ENCODE measurements around the gene CACNA1C. TPM values are rescaled to one million over a fixed set of nuclear protein-coding genes. Genes with fewer than 3 reads are reported as not detected.
"Not testable (repeated sequence)": the region's sequence is repeated elsewhere in the genome, so short reads cannot be mapped to it uniquely, and the experiment has no call there.

Gene CACNA1C
- total and polyA plus RNA-seq, 2 donors (not counting 1 experiment from before 2014, with no cell fraction given), result 7.6 to 11.4 TPM

DNA sequence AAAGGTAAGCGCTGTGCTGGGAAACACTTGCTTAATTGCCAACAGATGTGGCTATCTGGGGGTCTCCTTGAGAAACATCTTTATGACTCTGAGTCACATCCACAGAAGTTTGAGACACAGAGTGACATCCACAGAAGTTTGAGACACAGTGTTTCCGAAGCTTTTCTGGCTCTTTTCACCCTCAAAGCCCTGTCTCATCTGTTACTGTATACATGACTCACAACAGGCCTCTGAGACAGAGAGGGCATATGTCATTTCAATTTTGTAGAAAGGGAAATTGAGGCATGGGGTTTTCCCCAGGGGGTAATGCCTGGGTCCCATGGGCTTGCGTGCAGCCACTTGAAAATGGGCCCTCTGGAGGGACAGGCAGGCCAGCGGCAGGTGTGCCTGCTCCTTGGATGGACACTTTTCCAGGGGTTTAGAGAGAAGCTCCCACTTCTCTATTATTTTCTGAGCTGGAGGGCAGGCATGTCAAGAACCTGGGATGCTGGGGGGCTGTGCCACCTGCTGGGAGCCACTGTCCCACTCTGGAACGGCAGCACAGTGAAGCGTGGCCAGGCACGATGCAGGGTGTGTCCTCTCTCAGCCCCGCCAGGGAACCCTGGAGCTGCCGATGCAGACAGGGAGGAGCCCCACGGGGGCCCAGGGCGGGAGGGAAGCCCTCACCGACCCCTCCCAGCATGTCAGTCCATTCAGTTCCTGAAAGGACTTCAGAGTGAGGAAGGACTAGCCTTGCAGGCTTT lies 630.7 kb downstream of the CACNA1C start:
- Histone ChIP-seq H3K4me3 (replicated peaks in 1 of 4; ENCODE audit: control extremely low read depth in 1 of 4, insufficient read depth in 1 of 4, low read depth in 3 of 4, low read length in 4 of 4) (no peak overlapping the region), H3K27ac (ENCODE audit: insufficient read depth, low read length) (no peak overlapping the region), H3K4me2 (ENCODE audit: extremely low read depth, insufficient read depth, low read length) (no peak overlapping the region), H3K36me3 (ENCODE audit: control insufficient read depth, insufficient read depth, low read length) (no peaks in the 10 kb centered on the region), H4K20me1 (ENCODE audit: control insufficient read depth, extremely low read depth, insufficient read depth, low read length) (no peaks in the 10 kb centered on the region), H3K9ac (ENCODE audit: insufficient read depth, low read length) (no peak overlapping the region), H3K79me2 (ENCODE audit: control insufficient read depth, insufficient read depth, low read length) (no peaks in the 10 kb centered on the region), H2AFZ (ENCODE audit: low read length) (no peak overlapping the region), H3K9me3 (ENCODE audit: control insufficient read depth, insufficient read depth, low read depth, low read length) (no peaks in the 10 kb centered on the region), H3K4me1 (ENCODE audit: control insufficient read depth, extremely low read depth, insufficient read depth, low read length) (no peaks in the 10 kb centered on the region), H3K27me3 (ENCODE audit: control insufficient read depth, insufficient read depth, low read length) (no peaks in the 10 kb centered on the region)
- no peak for TF ChIP-seq EZH2 (IDR thresholded peaks at IDR 0.05; ENCODE audit: low read length, missing control alignments)
- TF ChIP-seq, protein P1, sequence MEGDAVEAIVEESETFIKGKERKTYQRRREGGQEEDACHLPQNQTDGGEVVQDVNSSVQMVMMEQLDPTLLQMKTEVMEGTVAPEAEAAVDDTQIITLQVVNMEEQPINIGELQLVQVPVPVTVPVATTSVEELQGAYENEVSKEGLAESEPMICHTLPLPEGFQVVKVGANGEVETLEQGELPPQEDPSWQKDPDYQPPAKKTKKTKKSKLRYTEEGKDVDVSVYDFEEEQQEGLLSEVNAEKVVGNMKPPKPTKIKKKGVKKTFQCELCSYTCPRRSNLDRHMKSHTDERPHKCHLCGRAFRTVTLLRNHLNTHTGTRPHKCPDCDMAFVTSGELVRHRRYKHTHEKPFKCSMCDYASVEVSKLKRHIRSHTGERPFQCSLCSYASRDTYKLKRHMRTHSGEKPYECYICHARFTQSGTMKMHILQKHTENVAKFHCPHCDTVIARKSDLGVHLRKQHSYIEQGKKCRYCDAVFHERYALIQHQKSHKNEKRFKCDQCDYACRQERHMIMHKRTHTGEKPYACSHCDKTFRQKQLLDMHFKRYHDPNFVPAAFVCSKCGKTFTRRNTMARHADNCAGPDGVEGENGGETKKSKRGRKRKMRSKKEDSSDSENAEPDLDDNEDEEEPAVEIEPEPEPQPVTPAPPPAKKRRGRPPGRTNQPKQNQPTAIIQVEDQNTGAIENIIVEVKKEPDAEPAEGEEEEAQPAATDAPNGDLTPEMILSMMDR (conservative IDR thresholded peaks at IDR 0.05 in 1 of 2, IDR thresholded peaks at IDR 0.05 in 1 of 2; ENCODE audit: low read depth in 1 of 2, low read length in 2 of 2), result no peak
- no peak for DNase-seq (ENCODE audit: low read depth in 2 of 2)

GRCh38 chr12:2684026-2684325 lies 631.2 kb downstream of the CACNA1C start:
- not testable (repeated sequence) for H3K4me2 ChIP-seq (ENCODE audit: extremely low read depth, insufficient read depth, low read length); H3K27me3 ChIP-seq (ENCODE audit: control insufficient read depth, insufficient read depth, low read length); H2AFZ ChIP-seq (ENCODE audit: low read length); H3K27ac ChIP-seq (ENCODE audit: insufficient read depth, low read length); H3K9me3 ChIP-seq (ENCODE audit: control insufficient read depth, insufficient read depth, low read depth, low read length); H3K36me3 ChIP-seq (ENCODE audit: control insufficient read depth, insufficient read depth, low read length); H3K79me2 ChIP-seq (ENCODE audit: control insufficient read depth, insufficient read depth, low read length); H4K20me1 ChIP-seq (ENCODE audit: control insufficient read depth, extremely low read depth, insufficient read depth, low read length); H3K4me3 ChIP-seq (replicated peaks in 1 of 4; ENCODE audit: control extremely low read depth in 1 of 4, insufficient read depth in 1 of 4, low read depth in 3 of 4, low read length in 4 of 4); H3K4me1 ChIP-seq (ENCODE audit: control insufficient read depth, extremely low read depth, insufficient read depth, low read length); DNase-seq (ENCODE audit: low read depth in 2 of 2); H3K9ac ChIP-seq (ENCODE audit: insufficient read depth, low read length)

DNA sequence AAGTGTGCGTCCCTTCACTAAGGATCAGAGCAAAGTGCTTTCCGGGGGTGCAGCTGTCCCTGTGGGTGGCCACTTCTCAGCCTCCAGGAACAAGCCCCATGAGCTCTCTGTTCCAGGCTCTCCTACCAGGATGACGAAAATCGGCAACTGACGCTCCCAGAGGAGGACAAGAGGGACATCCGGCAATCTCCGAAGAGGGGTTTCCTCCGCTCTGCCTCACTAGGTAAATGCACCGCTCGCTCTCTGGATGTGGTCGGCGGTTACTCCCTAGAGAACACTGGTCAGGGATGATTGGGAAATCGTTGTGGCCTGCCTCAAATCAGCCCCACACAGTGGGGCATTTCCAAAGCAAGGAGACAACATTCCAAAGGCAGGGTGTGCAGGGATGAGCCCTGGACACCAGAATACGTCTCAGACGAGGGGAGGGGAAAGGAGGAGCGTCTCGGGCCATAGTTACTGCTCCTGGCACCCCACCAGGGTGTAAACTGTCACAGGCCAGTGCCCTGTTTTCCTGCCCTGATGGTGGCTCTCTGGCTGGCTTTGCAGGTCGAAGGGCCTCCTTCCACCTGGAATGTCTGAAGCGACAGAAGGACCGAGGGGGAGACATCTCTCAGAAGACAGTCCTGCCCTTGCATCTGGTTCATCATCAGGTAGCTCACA lies 633.0 kb downstream of the CACNA1C start:
- not testable (repeated sequence) for H3K9me3 ChIP-seq (ENCODE audit: control insufficient read depth, insufficient read depth, low read depth, low read length); H3K4me3 ChIP-seq (replicated peaks in 1 of 4; ENCODE audit: control extremely low read depth in 1 of 4, insufficient read depth in 1 of 4, low read depth in 3 of 4, low read length in 4 of 4); H3K9ac ChIP-seq (ENCODE audit: insufficient read depth, low read length); H2AFZ ChIP-seq (ENCODE audit: low read length); DNase-seq (ENCODE audit: low read depth in 2 of 2); H3K79me2 ChIP-seq (ENCODE audit: control insufficient read depth, insufficient read depth, low read length); H3K36me3 ChIP-seq (ENCODE audit: control insufficient read depth, insufficient read depth, low read length); H4K20me1 ChIP-seq (ENCODE audit: control insufficient read depth, extremely low read depth, insufficient read depth, low read length); H3K27me3 ChIP-seq (ENCODE audit: control insufficient read depth, insufficient read depth, low read length); H3K27ac ChIP-seq (ENCODE audit: insufficient read depth, low read length); H3K4me1 ChIP-seq (ENCODE audit: control insufficient read depth, extremely low read depth, insufficient read depth, low read length); H3K4me2 ChIP-seq (ENCODE audit: extremely low read depth, insufficient read depth, low read length)

GRCh38 chr12:2686280-2686646 lies 633.5 kb downstream of the CACNA1C start:
- Histone ChIP-seq H3K79me2 (ENCODE audit: control insufficient read depth, insufficient read depth, low read length) (no peaks in the 10 kb centered on the region), H4K20me1 (ENCODE audit: control insufficient read depth, extremely low read depth, insufficient read depth, low read length) (no peaks in the 10 kb centered on the region), H3K4me2 (ENCODE audit: extremely low read depth, insufficient read depth, low read length) (no peak overlapping the region), H3K9me3 (ENCODE audit: control insufficient read depth, insufficient read depth, low read depth, low read length) (no peaks in the 10 kb centered on the region), H3K4me3 (replicated peaks in 1 of 4; ENCODE audit: control extremely low read depth in 1 of 4, insufficient read depth in 1 of 4, low read depth in 3 of 4, low read length in 4 of 4) (no peak overlapping the region), H3K36me3 (ENCODE audit: control insufficient read depth, insufficient read depth, low read length) (no peaks in the 10 kb centered on the region), H2AFZ (ENCODE audit: low read length) (no peak overlapping the region), H3K9ac (ENCODE audit: insufficient read depth, low read length) (no peak overlapping the region), H3K27ac (ENCODE audit: insufficient read depth, low read length) (no peak overlapping the region), H3K27me3 (ENCODE audit: control insufficient read depth, insufficient read depth, low read length) (no peaks in the 10 kb centered on the region), H3K4me1 (ENCODE audit: control insufficient read depth, extremely low read depth, insufficient read depth, low read length) (no peaks in the 10 kb centered on the region)
- DNase-seq (ENCODE audit: low read depth in 2 of 2), result no peak
- TF ChIP-seq EZH2 (IDR thresholded peaks at IDR 0.05; ENCODE audit: low read length, missing control alignments), result no peak
- TF ChIP-seq, protein P1 (conservative IDR thresholded peaks at IDR 0.05 in 1 of 2, IDR thresholded peaks at IDR 0.05 in 1 of 2; ENCODE audit: low read depth in 1 of 2, low read length in 2 of 2), result no peak
